HG03045 (cell line): Measurements from ENCODE around the gene TRAF5.
A peak's percentile ranks its signal among the peaks of the same experiment; 100 is the strongest.
"Not testable (repeated sequence)": the region's sequence is repeated elsewhere in the genome, so short reads cannot be mapped to it uniquely, and the experiment has no call there.

Experiments
- ATAC-seq: cut with Tn5 transposase; IDR thresholded peaks from one replicate; pipeline ENCODE4 v1.9.1; 2021; ENCODE audit warnings: mild to moderate bottlenecking, moderate library complexity; ENCODE audit not compliant: unreplicated experiment

Gene TRAF5

GRCh38 chr1:211326528-211327345 is at the start of gene TRAF5:
TRAF5 (plus strand) TSS chr1:211326833; CDS start chr1:211353240, 26,407 bp downstream.
- ATAC-seq, result peak; percentile 39

GRCh38 chr1:211279340-211279739 is 47.3 kb upstream of the TRAF5 start:
- no peak for ATAC-seq

- no peak for ATAC-seq
Observed at GRCh38 chr1:211280910-211281309, 45.7 kb upstream of the TRAF5 start.

GRCh38 chr1:211281320-211282022 is 45.2 kb upstream of the TRAF5 start:
- ATAC-seq, result no peak

GRCh38 chr1:211282023-211282373 is 44.6 kb upstream of the TRAF5 start:
- no peak for ATAC-seq

GRCh38 chr1:211285196-211285595 is 41.4 kb upstream of the TRAF5 start:
- ATAC-seq, result no peak

- ATAC-seq, result no peak
Observed at GRCh38 chr1:211287218-211287617, 39.4 kb upstream of the TRAF5 start.

- ATAC-seq, result no peak
Observed at GRCh38 chr1:211292411-211292810, 34.2 kb upstream of the TRAF5 start.

GRCh38 chr1:211296396-211296795 is 30.2 kb upstream of the TRAF5 start:
- ATAC-seq, result no peak

- peak; percentile 94 for ATAC-seq
Observed at GRCh38 chr1:211305044-211305443, 21.6 kb upstream of the TRAF5 start.

- ATAC-seq, result no peak
Observed at GRCh38 chr1:211309617-211310016, 17.0 kb upstream of the TRAF5 start.

GRCh38 chr1:211313392-211313791 is 13.2 kb upstream of the TRAF5 start:
- ATAC-seq, result no peak

GRCh38 chr1:211318576-211319280 is 7.9 kb upstream of the TRAF5 start:
- ATAC-seq, result no peak

- no peak for ATAC-seq
Observed at GRCh38 chr1:211319892-211320291, 6.7 kb upstream of the TRAF5 start.

GRCh38 chr1:211320980-211321379 is 5.7 kb upstream of the TRAF5 start:
- ATAC-seq, result no peak

GRCh38 chr1:211321646-211322045 is 5.0 kb upstream of the TRAF5 start:
- not testable (repeated sequence) for ATAC-seq

- peak; percentile 56 for ATAC-seq
Observed at GRCh38 chr1:211323156-211324063, 3.2 kb upstream of the TRAF5 start.

- ATAC-seq, result no peak
Observed at GRCh38 chr1:211324992-211325775, 1.4 kb upstream of the TRAF5 start.

GRCh38 chr1:211326140-211326527 is 499 bp upstream of the TRAF5 start:
- ATAC-seq, result no peak
